Measurements from ENCODE around the gene HGS.

DNA sequence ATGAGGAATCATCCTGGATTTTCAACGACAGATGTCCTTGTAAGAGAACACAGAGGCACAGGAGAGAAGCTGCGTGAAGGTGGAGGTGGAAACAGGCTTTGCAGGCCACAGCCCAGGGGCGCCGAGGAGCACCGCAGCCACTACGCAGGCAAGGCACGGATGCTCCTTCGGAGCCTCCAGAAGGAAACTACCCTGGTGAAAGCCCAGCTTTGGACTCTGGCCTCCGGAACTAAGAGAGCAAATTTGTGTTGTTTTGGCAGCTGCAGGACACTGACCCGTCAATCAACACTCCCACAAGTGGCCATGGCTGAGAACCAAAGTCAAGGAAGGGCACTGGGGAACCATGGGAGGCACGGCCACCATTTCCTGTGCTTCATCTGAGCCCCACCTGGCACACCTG lies 3.7 kb upstream of the HGS start:
- no peak for TF ChIP-seq POLR2AphosphoS5 (IDR thresholded peaks at IDR 0.05; ENCODE audit: insufficient read depth, low read depth, low read length)
- TF ChIP-seq, protein P1, sequence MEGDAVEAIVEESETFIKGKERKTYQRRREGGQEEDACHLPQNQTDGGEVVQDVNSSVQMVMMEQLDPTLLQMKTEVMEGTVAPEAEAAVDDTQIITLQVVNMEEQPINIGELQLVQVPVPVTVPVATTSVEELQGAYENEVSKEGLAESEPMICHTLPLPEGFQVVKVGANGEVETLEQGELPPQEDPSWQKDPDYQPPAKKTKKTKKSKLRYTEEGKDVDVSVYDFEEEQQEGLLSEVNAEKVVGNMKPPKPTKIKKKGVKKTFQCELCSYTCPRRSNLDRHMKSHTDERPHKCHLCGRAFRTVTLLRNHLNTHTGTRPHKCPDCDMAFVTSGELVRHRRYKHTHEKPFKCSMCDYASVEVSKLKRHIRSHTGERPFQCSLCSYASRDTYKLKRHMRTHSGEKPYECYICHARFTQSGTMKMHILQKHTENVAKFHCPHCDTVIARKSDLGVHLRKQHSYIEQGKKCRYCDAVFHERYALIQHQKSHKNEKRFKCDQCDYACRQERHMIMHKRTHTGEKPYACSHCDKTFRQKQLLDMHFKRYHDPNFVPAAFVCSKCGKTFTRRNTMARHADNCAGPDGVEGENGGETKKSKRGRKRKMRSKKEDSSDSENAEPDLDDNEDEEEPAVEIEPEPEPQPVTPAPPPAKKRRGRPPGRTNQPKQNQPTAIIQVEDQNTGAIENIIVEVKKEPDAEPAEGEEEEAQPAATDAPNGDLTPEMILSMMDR (IDR thresholded peaks at IDR 0.05; ENCODE audit: extremely low read depth in 1 of 2, insufficient read depth in 1 of 2, low read depth in 1 of 2, low read length in 2 of 2) = no peak

All from endothelial cell of umbilical vein (primary cell).